Ovary (tissue), 3 donors: ENCODE measurements around the gene SH3D21.

Source experiments
- EP300 ChIP-seq: sonication (generic); formaldehyde crosslinking; IDR thresholded peaks from one replicate; pipeline ENCODE4 v1.6.1; 2017; ENCODE audit warnings: antibody characterized with exemption
- POLR2A ChIP-seq: fragments of 450-650 bp; IDR thresholded peaks from one replicate; pipeline ENCODE4 v1.6.1; 2017; ENCODE audit warnings: antibody characterized with exemption, mild to moderate bottlenecking, moderate library complexity
- TF ChIP-seq, protein P1 (sequence below), 3 donors: fragments of 450-650 bp in 2 of 3; fragments of 200-600 bp in 1 of 3; IDR thresholded peaks; one replicate each; pipeline versions ENCODE4 v1.5.1 to v1.8.0; 2016 to 2022; ENCODE audit warnings: antibody characterized with exemption in 3 of 3, mild to moderate bottlenecking in 1 of 3
- donor health status: DM: no; HTN: no; CAD: no.

GRCh38 chr1:36365381-36365780, 59.2 kb downstream of the SH3D21 start:
- no peak for TF ChIP-seq POLR2A
- TF ChIP-seq, protein P1, sequence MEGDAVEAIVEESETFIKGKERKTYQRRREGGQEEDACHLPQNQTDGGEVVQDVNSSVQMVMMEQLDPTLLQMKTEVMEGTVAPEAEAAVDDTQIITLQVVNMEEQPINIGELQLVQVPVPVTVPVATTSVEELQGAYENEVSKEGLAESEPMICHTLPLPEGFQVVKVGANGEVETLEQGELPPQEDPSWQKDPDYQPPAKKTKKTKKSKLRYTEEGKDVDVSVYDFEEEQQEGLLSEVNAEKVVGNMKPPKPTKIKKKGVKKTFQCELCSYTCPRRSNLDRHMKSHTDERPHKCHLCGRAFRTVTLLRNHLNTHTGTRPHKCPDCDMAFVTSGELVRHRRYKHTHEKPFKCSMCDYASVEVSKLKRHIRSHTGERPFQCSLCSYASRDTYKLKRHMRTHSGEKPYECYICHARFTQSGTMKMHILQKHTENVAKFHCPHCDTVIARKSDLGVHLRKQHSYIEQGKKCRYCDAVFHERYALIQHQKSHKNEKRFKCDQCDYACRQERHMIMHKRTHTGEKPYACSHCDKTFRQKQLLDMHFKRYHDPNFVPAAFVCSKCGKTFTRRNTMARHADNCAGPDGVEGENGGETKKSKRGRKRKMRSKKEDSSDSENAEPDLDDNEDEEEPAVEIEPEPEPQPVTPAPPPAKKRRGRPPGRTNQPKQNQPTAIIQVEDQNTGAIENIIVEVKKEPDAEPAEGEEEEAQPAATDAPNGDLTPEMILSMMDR (IDR thresholded peaks at IDR 0.05), result no peak
- no peak for TF ChIP-seq EP300
